HL-60 (cell line): ENCODE measurements around the gene FBXO33.
A peak's percentile ranks its signal among the peaks of the same experiment; 100 is the strongest.

Experiments used
- DNase-seq, 2 experiments: peaks; one replicate each; pipeline ENCODE4 v3.0.0-alpha.2; 2010 to 2020; ENCODE audit warnings: low read depth in 1 of 2, low spot score in 1 of 2
- H3K27ac ChIP-seq: fragments of 250-450 bp; sonication (Bioruptor Pico); replicated peaks from 2 replicates; pipeline ENCODE4 v1.5.1; 2020; ENCODE audit warnings: mild to moderate bottlenecking, moderate library complexity
- H3K27me3 ChIP-seq: fragments of 250-450 bp; sonication (Bioruptor Pico); 2 replicates; pipeline ENCODE4 v1.5.1; 2021; ENCODE audit warnings: mild to moderate bottlenecking, moderate library complexity; ENCODE audit not compliant: insufficient read depth, poor library complexity, severe bottlenecking
- H3K4me3 ChIP-seq: replicated peaks from 2 replicates; pipeline ENCODE4 v1.5.1; 2011; ENCODE audit warnings: mild to moderate bottlenecking, control low read depth, low read length; ENCODE audit not compliant: insufficient read depth
- GABPA ChIP-seq: IDR thresholded peaks from 2 replicates; pipeline ENCODE4 v1.6.1; 2012; ENCODE audit warnings: low read depth
- POLR2AphosphoS5 ChIP-seq: IDR thresholded peaks from 2 replicates; pipeline ENCODE4 v1.6.1; 2012; ENCODE audit warnings: low read depth
- SPI1 ChIP-seq: IDR thresholded peaks from 2 replicates; pipeline ENCODE4 v1.6.1; 2012; ENCODE audit warnings: low read depth, mild to moderate bottlenecking, borderline replicate concordance
- TF ChIP-seq, protein P1 (sequence below): IDR thresholded peaks from one replicate; pipeline ENCODE4 v1.5.1; 2011; ENCODE audit warnings: low read length, control low read depth, inconsistent platforms; ENCODE audit not compliant: insufficient read depth
- TF ChIP-seq, protein P2 (sequence below): IDR thresholded peaks from 2 replicates; pipeline ENCODE4 v1.6.1; 2012; ENCODE audit warnings: low read depth; ENCODE audit not compliant: insufficient replicate concordance

Gene FBXO33

DNA sequence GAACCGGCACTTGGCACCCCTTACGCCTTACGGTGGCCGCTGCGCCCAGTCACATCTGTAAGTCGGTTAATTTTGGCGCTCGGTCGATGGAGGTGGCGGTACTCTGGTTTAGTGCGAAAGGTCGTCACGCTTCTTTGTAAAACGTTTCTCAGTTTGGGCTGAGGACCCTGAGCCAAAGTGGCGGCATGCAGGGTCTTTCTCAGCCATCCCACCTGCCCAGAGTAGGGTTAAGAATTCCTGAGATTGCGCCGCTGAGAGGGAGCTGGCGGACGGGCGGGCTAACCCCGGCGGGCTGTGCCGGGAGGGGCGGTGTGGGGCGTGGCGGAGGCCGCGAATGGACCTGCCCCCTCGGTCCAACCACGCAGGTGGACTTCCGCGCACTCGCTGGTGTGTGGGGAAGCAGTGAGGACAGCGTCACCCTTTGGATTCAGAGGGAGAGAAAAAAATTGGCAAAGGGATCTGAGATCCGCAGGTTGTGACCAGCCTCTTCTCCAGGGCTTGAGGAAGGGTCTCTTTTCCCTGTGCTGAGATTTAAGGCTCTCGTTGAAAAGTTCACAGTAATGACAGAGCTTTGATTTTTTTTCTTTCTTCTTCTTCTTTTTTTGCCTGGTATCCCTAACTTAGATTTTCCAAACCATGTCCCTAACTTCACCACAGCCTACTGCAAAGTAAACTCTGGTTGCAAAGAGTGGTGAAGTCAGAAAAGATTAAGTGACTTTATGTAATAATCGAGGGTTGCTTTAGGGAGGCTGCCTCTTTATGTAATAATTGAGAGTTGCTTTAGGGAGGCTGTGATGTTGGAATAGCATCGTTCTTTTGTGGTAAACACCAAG lies 602 bp upstream of the FBXO33 start:
- TF ChIP-seq SPI1, result peak; percentile 22; the same call in 1 of the 2 replicates
- TF ChIP-seq, protein P1, sequence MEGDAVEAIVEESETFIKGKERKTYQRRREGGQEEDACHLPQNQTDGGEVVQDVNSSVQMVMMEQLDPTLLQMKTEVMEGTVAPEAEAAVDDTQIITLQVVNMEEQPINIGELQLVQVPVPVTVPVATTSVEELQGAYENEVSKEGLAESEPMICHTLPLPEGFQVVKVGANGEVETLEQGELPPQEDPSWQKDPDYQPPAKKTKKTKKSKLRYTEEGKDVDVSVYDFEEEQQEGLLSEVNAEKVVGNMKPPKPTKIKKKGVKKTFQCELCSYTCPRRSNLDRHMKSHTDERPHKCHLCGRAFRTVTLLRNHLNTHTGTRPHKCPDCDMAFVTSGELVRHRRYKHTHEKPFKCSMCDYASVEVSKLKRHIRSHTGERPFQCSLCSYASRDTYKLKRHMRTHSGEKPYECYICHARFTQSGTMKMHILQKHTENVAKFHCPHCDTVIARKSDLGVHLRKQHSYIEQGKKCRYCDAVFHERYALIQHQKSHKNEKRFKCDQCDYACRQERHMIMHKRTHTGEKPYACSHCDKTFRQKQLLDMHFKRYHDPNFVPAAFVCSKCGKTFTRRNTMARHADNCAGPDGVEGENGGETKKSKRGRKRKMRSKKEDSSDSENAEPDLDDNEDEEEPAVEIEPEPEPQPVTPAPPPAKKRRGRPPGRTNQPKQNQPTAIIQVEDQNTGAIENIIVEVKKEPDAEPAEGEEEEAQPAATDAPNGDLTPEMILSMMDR, result no peak
- TF ChIP-seq, protein P2, sequence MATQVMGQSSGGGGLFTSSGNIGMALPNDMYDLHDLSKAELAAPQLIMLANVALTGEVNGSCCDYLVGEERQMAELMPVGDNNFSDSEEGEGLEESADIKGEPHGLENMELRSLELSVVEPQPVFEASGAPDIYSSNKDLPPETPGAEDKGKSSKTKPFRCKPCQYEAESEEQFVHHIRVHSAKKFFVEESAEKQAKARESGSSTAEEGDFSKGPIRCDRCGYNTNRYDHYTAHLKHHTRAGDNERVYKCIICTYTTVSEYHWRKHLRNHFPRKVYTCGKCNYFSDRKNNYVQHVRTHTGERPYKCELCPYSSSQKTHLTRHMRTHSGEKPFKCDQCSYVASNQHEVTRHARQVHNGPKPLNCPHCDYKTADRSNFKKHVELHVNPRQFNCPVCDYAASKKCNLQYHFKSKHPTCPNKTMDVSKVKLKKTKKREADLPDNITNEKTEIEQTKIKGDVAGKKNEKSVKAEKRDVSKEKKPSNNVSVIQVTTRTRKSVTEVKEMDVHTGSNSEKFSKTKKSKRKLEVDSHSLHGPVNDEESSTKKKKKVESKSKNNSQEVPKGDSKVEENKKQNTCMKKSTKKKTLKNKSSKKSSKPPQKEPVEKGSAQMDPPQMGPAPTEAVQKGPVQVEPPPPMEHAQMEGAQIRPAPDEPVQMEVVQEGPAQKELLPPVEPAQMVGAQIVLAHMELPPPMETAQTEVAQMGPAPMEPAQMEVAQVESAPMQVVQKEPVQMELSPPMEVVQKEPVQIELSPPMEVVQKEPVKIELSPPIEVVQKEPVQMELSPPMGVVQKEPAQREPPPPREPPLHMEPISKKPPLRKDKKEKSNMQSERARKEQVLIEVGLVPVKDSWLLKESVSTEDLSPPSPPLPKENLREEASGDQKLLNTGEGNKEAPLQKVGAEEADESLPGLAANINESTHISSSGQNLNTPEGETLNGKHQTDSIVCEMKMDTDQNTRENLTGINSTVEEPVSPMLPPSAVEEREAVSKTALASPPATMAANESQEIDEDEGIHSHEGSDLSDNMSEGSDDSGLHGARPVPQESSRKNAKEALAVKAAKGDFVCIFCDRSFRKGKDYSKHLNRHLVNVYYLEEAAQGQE, result no peak
- no peak for TF ChIP-seq GABPA
- TF ChIP-seq POLR2AphosphoS5, result no peak
- H3K27me3 ChIP-seq, result no peaks in the 10 kb centered on the region
- DNase-seq, result peak; percentile 51 to 76
- peak overlapping the region; percentile 98 for H3K27ac ChIP-seq
- H3K4me3 ChIP-seq, result peak overlapping the region; percentile 91

DNA sequence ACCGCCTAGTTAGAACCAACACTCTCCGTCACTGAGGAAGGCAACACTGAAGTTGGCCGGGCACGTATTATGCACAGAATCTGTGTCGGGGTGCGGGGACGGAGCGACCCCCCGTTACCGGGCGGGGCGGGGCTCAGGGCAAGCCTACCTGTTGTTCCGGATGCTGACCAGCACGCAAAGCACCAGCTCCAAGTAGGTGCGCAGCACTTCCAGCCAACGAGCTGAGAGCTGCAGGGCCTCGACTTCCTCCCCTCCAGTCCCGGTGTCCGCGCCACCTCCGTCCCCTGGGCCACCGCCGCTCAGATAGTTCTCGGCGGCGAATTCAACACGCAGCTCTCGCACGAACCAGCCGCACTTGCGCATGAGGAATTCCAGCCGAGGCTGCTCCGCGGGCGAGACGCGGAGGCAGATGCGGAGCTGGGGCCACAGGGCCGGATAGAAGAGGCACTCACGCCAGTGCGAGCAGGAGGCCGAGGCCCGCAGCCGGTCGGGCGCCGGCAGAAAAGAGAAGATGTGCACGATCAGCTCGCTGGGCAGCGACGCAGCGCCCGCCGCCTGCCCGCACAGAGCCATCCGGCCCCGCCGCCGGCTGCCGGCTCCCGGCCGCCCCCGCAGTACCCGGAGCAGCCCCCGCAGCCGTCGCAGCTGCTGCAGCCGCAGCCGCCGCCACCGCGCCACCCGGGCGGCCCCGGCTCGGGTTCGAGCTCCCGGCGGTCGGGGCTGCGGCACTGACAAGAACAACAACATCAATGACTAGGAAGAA lies 636 bp downstream of the FBXO33 start:
- DNase-seq, result peak in 1 of 2 experiments; percentile 52
- Histone ChIP-seq H3K4me3 (peak overlapping the region; percentile 96), H3K27me3 (no peaks in the 10 kb centered on the region), H3K27ac (peak overlapping the region; percentile 98)
- TF ChIP-seq, protein P1, result no peak
- TF ChIP-seq POLR2AphosphoS5 (0 out of 2 replicates have a peak, but pooled peaks have one; percentile 6), GABPA (no peak)
- TF ChIP-seq, protein P2, result peak; percentile 22

GRCh38 chr14:39430762-39431415 lies 1.3 kb downstream of the FBXO33 start:
- peak overlapping the region; percentile 96 for H3K4me3 ChIP-seq
- H3K27ac ChIP-seq, result peak overlapping the region; percentile 76
- H3K27me3 ChIP-seq, result no peaks in the 10 kb centered on the region
- TF ChIP-seq, protein P1, result no peak
- TF ChIP-seq SPI1 (no peak), GABPA (no peak), POLR2AphosphoS5 (0 out of 2 replicates have a peak, but pooled peaks have one; percentile 18)
- TF ChIP-seq, protein P2, result no peak
- DNase-seq, result peak in 1 of 2 experiments; percentile 45
